AG04450 (cell line): ENCODE data around the gene ZNF439. TPM values are rescaled to one million over a fixed set of nuclear protein-coding genes. Genes with fewer than 3 reads are reported as not detected.
"Not testable (repeated sequence)": the region's sequence is repeated elsewhere in the genome, so short reads cannot be mapped to it uniquely, and the experiment has no call there.

Experiments used
- CTCF ChIA-PET: fragments of 300-600, 350-600 bp; formaldehyde crosslinking; extraction: SDS; loops from one replicate; lab custom pipeline; 2022; ENCODE audit warnings: antibody characterized with exemption, inconsistent platforms; lab: Charles Lee
- POLR2A ChIA-PET: fragments of 350-600 bp; formaldehyde crosslinking; extraction: SDS; loops from one replicate; lab custom pipeline; 2021; ENCODE audit warnings: antibody characterized with exemption, inconsistent platforms; lab: Yijun Ruan, JAX
- DNase-seq: peaks from one replicate; pipeline ENCODE4 v3.0.0-alpha.2; 2011; ENCODE audit warnings: low read depth, low spot score
- H3K27ac ChIP-seq: one replicate; pipeline ENCODE4 v1.5.1; 2012; ENCODE audit warnings: low read depth, low read length, control low read depth
- H3K27me3 ChIP-seq: one replicate; pipeline ENCODE4 v1.6.0; 2012; ENCODE audit warnings: low read length; ENCODE audit not compliant: control insufficient read depth, insufficient read depth
- H3K4me3 ChIP-seq: 2 replicates; pipeline ENCODE4 v1.5.1; 2011; ENCODE audit warnings: mild to moderate bottlenecking, low read depth, low read length, control low read depth
- H3K9me3 ChIP-seq: 2 replicates; pipeline ENCODE4 v1.5.1; 2012; ENCODE audit warnings: low read length; ENCODE audit not compliant: control insufficient read depth, insufficient read depth
- CTCF ChIP-seq: IDR thresholded peaks from 2 replicates; pipeline ENCODE4 v1.5.1; 2011; ENCODE audit warnings: low read depth, low read length, control low read depth, inconsistent platforms
- polyA plus RNA-seq: library from polyadenylated mRNA; depleted of rRNA; stranded (reverse); fragments of >200 nt; gene quantifications from 2 replicates; pipeline ENCODE4 v1.2.3, GENCODE V29; 2011

ZNF439 gene
- polyA plus RNA-seq, 1 experiment = 7.0 TPM

GRCh38 chr19:11868188-11868587 is 19.7 kb downstream of the ZNF439 start:
- TF ChIP-seq CTCF = no peak
- CTCF ChIA-PET = no interaction called here
- Histone ChIP-seq H3K27me3 (no peaks in the 10 kb centered on the region), H3K4me3 (no peak overlapping the region), H3K9me3 (peaks cover 54% of the 10 kb centered on the region), H3K27ac (no peak overlapping the region)
- POLR2A ChIA-PET = no interaction called here
- no peak for DNase-seq

GRCh38 chr19:11872624-11873023 is 24.1 kb downstream of the ZNF439 start:
- Histone ChIP-seq H3K4me3 (no peak overlapping the region), H3K27ac (no peak overlapping the region), H3K9me3 (peaks cover 26% of the 10 kb centered on the region), H3K27me3 (no peaks in the 10 kb centered on the region)
- ChIA-PET CTCF (interaction anchor here (1.6 kb wide), 2 partner anchors 75 to 91 kb away, joined by 3 to 7 read pairs; no protein-coding TSS in a partner anchor), POLR2A (no interaction called here)
- TF ChIP-seq CTCF = no peak
- DNase-seq = no peak

DNA sequence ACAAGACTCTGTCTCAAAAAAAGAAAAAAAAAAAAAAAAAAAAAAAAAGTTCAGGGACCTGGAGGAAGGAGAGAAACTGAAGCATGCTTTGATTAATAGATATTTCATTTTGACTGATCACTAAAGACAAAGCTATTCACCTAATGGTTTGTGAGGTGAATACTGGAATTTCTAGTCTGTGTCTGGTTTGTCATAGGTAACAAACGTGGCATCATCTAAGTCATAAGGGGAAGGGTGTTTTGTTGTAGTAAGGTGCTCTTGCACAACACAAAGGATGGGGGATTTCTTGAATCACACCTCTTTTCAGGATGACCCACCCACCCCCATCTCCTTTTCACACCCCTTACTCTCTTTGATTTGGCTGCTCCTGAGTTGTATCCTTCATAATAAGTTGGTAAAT is 25.2 kb downstream of the ZNF439 start:
- H3K27ac ChIP-seq = no peak overlapping the region
- no peak for DNase-seq
- no peak overlapping the region for H3K4me3 ChIP-seq
- H3K27me3 ChIP-seq = no peaks in the 10 kb centered on the region
- CTCF ChIA-PET = interaction anchor here (0.7 to 1.6 kb wide), 2 partner anchors 9 to 76 kb away, joined by 3 to 7 read pairs; no protein-coding TSS in a partner anchor
- TF ChIP-seq CTCF = no peak
- peaks cover 24% of the 10 kb centered on the region for H3K9me3 ChIP-seq
- POLR2A ChIA-PET = no interaction called here

GRCh38 chr19:11879687-11880266 is 31.3 kb downstream of the ZNF439 start:
- H3K4me3 ChIP-seq, DNase-seq, H3K27me3 ChIP-seq, H3K27ac ChIP-seq: not testable (repeated sequence)
- ChIA-PET CTCF (interaction anchor here (0.6 to 2.6 kb wide), 6 partner anchors 29 to 383 kb away, joined by 3 to 15 read pairs (median 4); partner anchors contain the start of gene ZNF491), POLR2A (interaction anchor here (0.6 kb wide), 1 partner anchor 54 kb away, joined by 3 read pairs; no protein-coding TSS in a partner anchor)
- peaks cover 13% of the 10 kb centered on the region for H3K9me3 ChIP-seq
- TF ChIP-seq CTCF = peak; percentile 20; the same call in 1 of the 2 replicates

GRCh38 chr19:11880598-11880997 is 32.1 kb downstream of the ZNF439 start:
- Histone ChIP-seq H3K27me3 (peaks cover 4% of the 10 kb centered on the region), H3K9me3 (peaks cover 13% of the 10 kb centered on the region), H3K4me3 (no peak overlapping the region), H3K27ac (no peak overlapping the region)
- ChIA-PET POLR2A (no interaction called here), CTCF (interaction anchor here (0.6 to 2.6 kb wide), 9 partner anchors 29 to 786 kb away, joined by 3 to 15 read pairs (median 3); partner anchors contain the start of genes MAN2B1, WDR83 and ZNF491)
- no peak for DNase-seq
- no peak for TF ChIP-seq CTCF
